GM10248 (cell line): Measurements from ENCODE around the gene CEP41.

ENCODE experiments used
- CTCF ChIA-PET: fragments of 300-600 bp; sonication (Branson Sonifier 250); formaldehyde crosslinking; extraction: SDS; loops from one replicate; lab custom pipeline; 2021; ENCODE audit warnings: antibody characterized with exemption; lab: Yijun Ruan, JAX
- POLR2A ChIA-PET: fragments of 350-650 bp; sonication (Branson Sonifier 250); formaldehyde crosslinking; extraction: SDS; loops from one replicate; lab custom pipeline; 2020; ENCODE audit warnings: antibody characterized with exemption; lab: Yijun Ruan, JAX
- DNase-seq: peaks from one replicate; pipeline ENCODE4 v3.0.0; 2012; ENCODE audit errors: extremely low spot score
- CTCF ChIP-seq: IDR thresholded peaks from 2 replicates; pipeline ENCODE4 v1.5.1; 2012; ENCODE audit warnings: mild to moderate bottlenecking, low read depth; ENCODE audit errors: extremely low read depth, missing control alignments, control extremely low read depth

CEP41 gene

GRCh38 chr7:130444751-130445407, 4.1 kb upstream of the CEP41 start:
- no peak for TF ChIP-seq CTCF
- POLR2A ChIA-PET: no interaction called here
- DNase-seq: no peak
- CTCF ChIA-PET: interaction anchor here (1.3 kb wide), 1 partner anchor 116 kb away, joined by 3 read pairs; no protein-coding TSS in a partner anchor

- no peak for DNase-seq
- TF ChIP-seq CTCF: no peak
- ChIA-PET POLR2A (no interaction called here), CTCF (interaction anchor here (1.3 kb wide), 1 partner anchor 115 kb away, joined by 3 read pairs; no protein-coding TSS in a partner anchor)
Observed at GRCh38 chr7:130444234-130444633, 3.4 kb upstream of the CEP41 start.

GRCh38 chr7:130442601-130443000, 1.8 kb upstream of the CEP41 start:
- DNase-seq: no peak
- no peak for TF ChIP-seq CTCF
- CTCF ChIA-PET: no interaction called here
- POLR2A ChIA-PET: no interaction called here

- no peak for DNase-seq
- no peak for TF ChIP-seq CTCF
- POLR2A ChIA-PET: no interaction called here
- CTCF ChIA-PET: interaction anchor here (1.8 kb wide), 1 partner anchor 17 kb away, joined by 5 read pairs; no protein-coding TSS in a partner anchor
Observed at GRCh38 chr7:130441408-130441869, 623 bp upstream of the CEP41 start.

GRCh38 chr7:130436253-130436652, 4.6 kb downstream of the CEP41 start:
- no peak for DNase-seq
- ChIA-PET CTCF (no interaction called here), POLR2A (no interaction called here)
- TF ChIP-seq CTCF: no peak

GRCh38 chr7:130435311-130435854, 5.4 kb downstream of the CEP41 start:
- TF ChIP-seq CTCF: no peak
- CTCF ChIA-PET: no interaction called here
- no peak for DNase-seq
- POLR2A ChIA-PET: no interaction called here
